Stimulated activated CD4-positive, alpha-beta T cell treated with anti-CD3 and anti-CD28 coated beads, Interleukin-2, amount 100 ng/mL, for 24 hours (primary cell): Measurements from ENCODE around the gene ZRANB1.

Source experiments
- DNase-seq, 2 donors: peaks; one replicate each; pipeline ENCODE4 v3.0.0-alpha.2; 2020

ZRANB1 gene

GRCh38 chr10:125008689-125009638 is 67.0 kb downstream of the ZRANB1 start:
- DNase-seq: no peak

GRCh38 chr10:125009661-125010161 is 67.8 kb downstream of the ZRANB1 start:
- DNase-seq: no peak

- no peak for DNase-seq
These were observed 68.4 kb downstream of the ZRANB1 start for GRCh38 chr10:125010362-125010761.

- no peak for DNase-seq
These were observed 69.4 kb downstream of the ZRANB1 start for GRCh38 chr10:125011171-125011925.

- DNase-seq: no peak
These were observed 70.2 kb downstream of the ZRANB1 start for GRCh38 chr10:125011926-125012705.

GRCh38 chr10:125012851-125013528 is 71.1 kb downstream of the ZRANB1 start:
- DNase-seq: no peak

- no peak for DNase-seq
These were observed 71.6 kb downstream of the ZRANB1 start for GRCh38 chr10:125013529-125013872.

GRCh38 chr10:125014086-125014830 is 72.3 kb downstream of the ZRANB1 start:
- DNase-seq: no peak

GRCh38 chr10:125014836-125015355 is 73.0 kb downstream of the ZRANB1 start:
- no peak for DNase-seq

GRCh38 chr10:125015356-125015944 is 73.5 kb downstream of the ZRANB1 start:
- DNase-seq: no peak

GRCh38 chr10:125016123-125016522 is 74.2 kb downstream of the ZRANB1 start:
- no peak for DNase-seq

- no peak for DNase-seq
These were observed 74.8 kb downstream of the ZRANB1 start for GRCh38 chr10:125016611-125017202.

GRCh38 chr10:125017547-125018298 is 75.8 kb downstream of the ZRANB1 start:
- DNase-seq: no peak

GRCh38 chr10:125018576-125019143 is 76.7 kb downstream of the ZRANB1 start:
- no peak for DNase-seq

GRCh38 chr10:125020386-125020785 is 78.5 kb downstream of the ZRANB1 start:
- no peak for DNase-seq

- no peak for DNase-seq
These were observed 78.9 kb downstream of the ZRANB1 start for GRCh38 chr10:125020871-125021270.

- no peak for DNase-seq
These were observed 79.9 kb downstream of the ZRANB1 start for GRCh38 chr10:125021686-125022344.

GRCh38 chr10:125022671-125023070 is 80.7 kb downstream of the ZRANB1 start:
- DNase-seq: no peak

- DNase-seq: no peak
These were observed 81.3 kb downstream of the ZRANB1 start for GRCh38 chr10:125023255-125023654.
